GM12874 (cell line): ENCODE results near the gene CLIP1.

ENCODE experiments used
- CTCF ChIP-seq: IDR thresholded peaks from 2 replicates; pipeline ENCODE4 v1.5.1; 2011; ENCODE audit warnings: low read depth, mild to moderate bottlenecking, control low read depth, low read length, moderate library complexity; ENCODE audit not compliant: insufficient read depth

CLIP1 gene

GRCh38 chr12:122389677-122390076, 32.8 kb downstream of the CLIP1 start:
- TF ChIP-seq CTCF, result no peak

- TF ChIP-seq CTCF, result no peak
Observed at GRCh38 chr12:122387887-122388286, 34.6 kb downstream of the CLIP1 start.

GRCh38 chr12:122385171-122386016, 37.1 kb downstream of the CLIP1 start:
- TF ChIP-seq CTCF, result no peak

- TF ChIP-seq CTCF, result no peak
Observed at GRCh38 chr12:122382919-122383350, 39.5 kb downstream of the CLIP1 start.

GRCh38 chr12:122381021-122381420, 41.4 kb downstream of the CLIP1 start:
- no peak for TF ChIP-seq CTCF

GRCh38 chr12:122374707-122375106, 47.8 kb downstream of the CLIP1 start:
- TF ChIP-seq CTCF, result no peak

- no peak for TF ChIP-seq CTCF
Observed at GRCh38 chr12:122371475-122372045, 50.9 kb downstream of the CLIP1 start.
